Colon (tissue), 2 donors: Measurements from ENCODE around the gene MYLK4.

Experiments
- FAIRE-seq: peaks from 2 replicates; lab custom pipeline; 2012; peaks lifted over from hg19 to GRCh38; lab: Jason Lieb, UNC
- donor health status: control.
- donor health status: control.

Gene MYLK4

GRCh38 chr6:2733324-2733723 is 17.4 kb downstream of the MYLK4 start:
- no peak for FAIRE-seq

DNA sequence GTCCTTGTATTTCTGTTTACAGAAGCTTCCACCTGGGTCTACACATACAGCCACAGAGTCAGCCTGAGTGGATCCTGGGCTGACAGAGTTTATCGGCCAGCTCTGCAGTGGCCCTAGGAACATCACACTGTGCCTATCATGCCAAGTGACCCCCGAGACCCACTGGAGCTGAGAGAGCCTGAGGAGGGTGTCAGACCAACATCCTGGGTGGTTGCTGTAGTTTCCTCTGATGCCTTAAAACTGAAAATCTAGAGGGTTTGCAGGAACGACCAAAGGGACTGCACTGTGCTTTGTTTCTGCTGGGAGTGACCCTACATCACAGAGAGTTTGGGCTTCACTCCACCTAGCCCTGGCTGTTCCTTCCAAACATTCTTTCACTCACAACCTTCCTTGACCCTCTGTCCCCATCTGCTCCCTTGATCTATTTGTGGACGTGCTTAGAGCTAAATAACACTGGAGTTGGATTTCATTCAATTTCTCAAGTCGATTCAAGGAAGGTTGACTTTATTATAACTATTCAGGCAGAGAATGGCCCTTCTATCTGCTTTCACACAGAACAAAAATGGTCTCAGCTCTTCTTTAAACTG is 18.1 kb downstream of the MYLK4 start:
- FAIRE-seq: no peak

DNA sequence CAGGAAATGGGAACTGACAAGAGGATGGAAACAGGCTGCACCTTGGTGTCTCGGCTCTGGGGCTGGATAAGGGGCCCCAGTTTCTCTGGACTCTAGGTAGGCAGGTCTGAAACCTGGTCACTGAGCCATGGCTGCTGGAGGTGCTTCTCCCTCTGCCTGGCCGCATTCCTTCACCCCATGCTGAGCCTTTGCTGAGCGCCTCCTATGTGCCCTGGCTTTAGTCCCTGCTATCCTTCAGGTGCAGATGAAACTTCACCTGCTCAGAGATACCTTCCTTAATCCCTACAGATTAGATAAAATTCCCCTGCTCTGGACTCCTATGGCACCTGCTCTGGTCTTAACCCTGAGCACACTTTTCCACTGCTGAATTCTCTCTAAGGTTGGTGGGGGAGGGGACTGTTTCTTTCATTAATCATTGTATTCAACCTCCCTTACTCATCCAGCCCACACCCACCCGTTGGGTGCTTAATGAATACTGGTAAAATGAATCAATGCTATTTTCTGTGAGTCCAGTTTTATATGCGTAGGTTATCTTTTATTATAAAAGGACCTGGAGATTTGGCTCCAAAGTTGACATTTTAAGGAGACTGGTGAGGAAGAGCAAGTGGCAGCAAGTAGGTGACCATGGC is 19.3 kb downstream of the MYLK4 start:
- FAIRE-seq: no peak

DNA sequence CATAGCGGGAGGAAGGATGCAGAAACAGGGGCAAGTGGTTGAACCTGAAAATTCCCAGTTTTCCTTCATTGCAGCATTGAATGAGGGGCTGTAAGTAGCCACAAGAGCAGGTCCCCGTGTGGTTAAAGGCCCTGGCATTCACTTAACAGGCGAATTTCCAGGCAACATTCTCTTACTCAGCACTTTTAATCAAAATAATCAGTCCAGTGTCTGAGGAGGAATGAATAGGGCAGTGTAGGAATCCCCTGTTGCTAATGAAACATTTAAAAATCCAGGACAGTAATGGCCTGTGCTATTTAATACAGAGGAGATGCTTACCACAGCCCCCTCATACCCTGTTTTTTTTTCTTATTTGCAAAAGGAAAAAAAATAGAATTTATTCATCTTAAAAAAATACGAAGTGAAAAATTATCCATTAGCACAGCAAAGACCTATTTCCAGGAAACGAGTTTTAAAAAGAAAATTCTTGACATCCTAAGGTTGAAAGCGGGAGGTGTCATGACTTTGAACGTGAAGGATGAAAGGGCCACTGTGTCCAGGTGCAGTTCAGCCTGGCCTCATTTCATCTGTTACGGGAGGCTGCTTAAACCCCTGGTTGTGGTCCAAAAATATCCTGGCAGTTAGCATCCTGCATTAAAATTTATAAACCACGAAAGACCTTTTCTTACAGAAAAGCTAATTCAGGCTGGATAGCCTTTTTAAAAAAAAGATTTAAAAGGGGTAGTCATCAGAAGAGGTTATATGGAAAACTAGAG is 20.2 kb downstream of the MYLK4 start:
- FAIRE-seq: no peak

DNA sequence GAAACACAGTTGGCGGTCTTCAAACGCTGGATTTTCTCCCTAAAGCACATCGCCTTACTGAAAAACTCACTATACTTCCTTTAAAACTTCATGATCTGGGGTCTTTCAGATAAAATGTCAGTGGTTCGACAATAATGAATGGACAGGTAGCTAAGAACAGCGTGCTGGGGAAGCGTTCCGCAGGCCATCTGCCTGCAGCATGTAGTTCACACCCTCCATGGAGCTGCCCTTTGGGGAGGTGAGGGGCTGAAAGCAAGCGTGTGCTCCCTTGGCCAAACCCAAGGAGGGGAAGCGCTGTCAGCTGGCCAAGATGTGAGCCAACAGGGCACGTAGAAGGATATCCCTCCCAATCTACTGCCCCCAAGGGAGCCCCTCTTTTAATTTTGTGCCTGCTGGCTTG is 20.8 kb downstream of the MYLK4 start:
- no peak for FAIRE-seq

- FAIRE-seq: no peak
Observed at GRCh38 chr6:2725999-2726567, 24.6 kb downstream of the MYLK4 start.

DNA sequence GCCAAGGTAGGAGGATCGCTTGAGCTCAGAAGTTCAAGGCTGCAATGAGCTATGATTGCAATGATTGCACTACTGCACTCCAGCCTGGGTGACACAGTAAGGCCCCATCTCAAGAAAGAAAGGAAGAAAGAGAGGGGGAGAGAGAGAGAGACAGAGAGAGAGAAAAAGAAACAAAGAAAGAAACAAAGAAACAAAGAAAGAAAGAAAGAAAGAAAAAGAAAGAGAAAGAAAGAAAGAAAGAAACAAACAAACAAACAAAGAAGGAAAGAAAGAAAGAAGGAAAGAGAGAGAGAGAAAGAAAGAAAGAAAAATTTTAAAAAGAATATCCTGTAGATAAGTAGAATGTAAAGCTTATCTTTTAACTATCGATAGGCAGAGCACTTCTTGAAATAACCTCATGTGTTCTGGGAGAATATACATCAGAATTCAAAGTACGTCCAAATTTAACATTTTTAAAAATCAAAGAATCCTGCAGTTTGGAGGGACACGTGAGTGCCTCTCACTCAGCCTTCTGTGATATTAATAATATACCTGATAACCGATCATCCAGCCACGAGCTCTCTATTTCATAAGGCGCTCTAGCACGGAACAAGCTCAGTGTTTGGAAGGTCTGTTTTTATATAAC is 25.2 kb downstream of the MYLK4 start:
- FAIRE-seq: no peak

DNA sequence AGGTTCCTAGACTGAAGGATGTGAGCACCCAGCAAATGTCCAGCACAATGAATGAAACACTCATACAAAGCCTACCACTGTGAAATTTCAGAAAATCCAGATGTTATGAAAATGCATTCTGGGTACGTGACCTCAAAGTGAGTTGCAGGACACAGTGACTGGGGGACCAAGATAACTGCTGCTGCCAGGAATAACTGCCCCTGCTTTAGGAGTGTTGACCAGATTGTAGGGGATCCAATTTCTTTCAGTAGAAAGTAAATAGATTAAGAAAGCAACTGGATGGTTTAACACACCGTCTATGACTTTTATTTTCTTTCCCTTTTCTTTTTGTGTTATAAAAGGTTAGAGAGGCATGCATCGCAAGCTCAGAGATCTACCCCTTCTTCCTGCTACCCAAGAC is 29.5 kb downstream of the MYLK4 start:
- no peak for FAIRE-seq

- no peak for FAIRE-seq
Observed at GRCh38 chr6:2719093-2719455, 31.6 kb downstream of the MYLK4 start.

- FAIRE-seq: no peak
Observed at GRCh38 chr6:2718334-2719092, 32.2 kb downstream of the MYLK4 start.

DNA sequence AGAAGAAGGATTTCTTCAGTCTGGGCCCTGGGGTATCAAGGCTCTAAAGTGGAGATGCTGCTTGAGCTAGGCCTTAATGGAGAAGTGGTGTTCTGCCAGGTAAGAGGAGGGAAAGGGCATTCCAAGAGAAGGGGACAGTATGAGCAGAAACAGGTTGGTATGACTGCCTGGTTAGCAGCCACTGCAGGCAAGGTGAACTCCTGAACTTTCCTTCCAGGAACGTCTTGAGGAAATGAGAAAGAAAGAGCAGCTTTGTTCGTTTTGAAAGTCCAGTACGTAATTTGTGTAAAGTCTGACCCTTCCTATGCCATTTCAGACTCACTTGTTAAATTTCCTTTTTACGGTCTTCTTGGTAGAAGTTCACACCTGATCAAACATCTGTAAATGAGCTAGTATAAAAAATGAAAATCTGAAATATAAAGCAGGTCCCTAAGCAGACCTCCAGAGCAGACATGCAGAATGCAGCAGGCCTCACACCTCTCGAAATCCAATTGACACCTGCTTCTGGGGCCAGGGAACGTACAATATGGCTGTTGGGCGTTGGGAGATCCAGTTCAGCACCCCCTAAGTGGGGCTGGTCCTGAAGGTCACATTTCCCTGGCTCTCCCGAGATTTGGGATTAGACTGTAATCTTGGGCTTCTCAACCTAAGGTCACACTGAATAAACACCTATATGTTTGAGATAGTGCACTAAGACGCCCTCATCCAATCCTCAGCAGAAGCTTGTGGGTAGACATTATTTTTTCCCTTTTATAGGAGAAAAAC is 33.6 kb downstream of the MYLK4 start:
- no peak for FAIRE-seq

DNA sequence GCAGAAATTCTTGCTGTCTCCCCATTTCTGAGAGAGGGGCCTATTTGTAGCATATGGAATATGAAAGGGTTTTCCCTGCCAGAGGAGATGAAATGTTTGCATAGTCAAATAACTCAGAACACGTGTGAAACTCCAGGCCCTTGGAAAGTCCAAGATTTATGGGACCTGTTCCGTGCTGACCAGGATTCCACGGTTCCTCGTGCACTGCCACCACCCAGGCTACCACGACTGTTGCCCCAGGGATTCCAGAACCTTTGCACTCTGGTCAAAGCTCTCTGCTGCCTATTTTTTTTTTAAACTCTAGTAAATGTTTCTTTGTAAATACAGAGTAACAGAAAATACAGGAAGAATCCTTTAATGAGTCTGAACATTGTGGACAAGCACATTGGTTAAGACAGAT is 35.0 kb downstream of the MYLK4 start:
- FAIRE-seq: no peak

GRCh38 chr6:2714111-2714895 is 36.4 kb downstream of the MYLK4 start:
- FAIRE-seq: no peak

GRCh38 chr6:2713473-2714110 is 37.1 kb downstream of the MYLK4 start:
- no peak for FAIRE-seq

- no peak for FAIRE-seq
Observed at GRCh38 chr6:2712102-2712501, 38.6 kb downstream of the MYLK4 start.

- FAIRE-seq: no peak
Observed at GRCh38 chr6:2710412-2710811, 40.3 kb downstream of the MYLK4 start.

GRCh38 chr6:2708456-2708855 is 42.3 kb downstream of the MYLK4 start:
- no peak for FAIRE-seq

GRCh38 chr6:2706558-2706957 is 44.2 kb downstream of the MYLK4 start:
- FAIRE-seq: no peak

DNA sequence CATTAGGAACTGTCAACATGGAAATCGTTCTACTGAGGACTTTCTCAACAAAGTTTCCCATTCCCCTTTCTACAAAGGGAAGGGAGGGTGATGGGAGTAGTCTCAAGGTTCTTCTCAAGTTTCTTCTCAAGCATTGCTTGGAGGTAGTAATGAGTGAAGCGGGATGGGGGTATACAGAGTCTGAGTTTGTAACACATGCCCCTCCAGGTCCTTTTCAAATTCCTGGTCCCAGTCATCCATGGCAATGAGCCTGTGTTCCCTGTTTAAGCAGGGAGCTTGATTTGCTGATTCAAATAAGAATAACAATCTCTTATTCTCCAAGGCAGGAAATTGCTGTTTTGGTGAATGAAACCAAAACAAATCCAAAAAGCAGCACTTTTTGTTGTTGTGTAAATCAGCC is 45.5 kb downstream of the MYLK4 start:
- FAIRE-seq: no peak

- no peak for FAIRE-seq
Observed at GRCh38 chr6:2697291-2697690, 53.4 kb downstream of the MYLK4 start.
